MM.1S (cell line): ENCODE data around the gene ZDHHC7.

Experiments used
- DNase-seq: peaks from one replicate; pipeline ENCODE4 v3.0.0-alpha.2; 2015
- H2AFZ ChIP-seq: fragments of 300-600 bp; sonication (generic); 2 replicates; pipeline ENCODE4 v1.6.0; 2016; ENCODE audit warnings: antibody characterized with exemption, low read length
- H3F3A ChIP-seq: fragments of 300-600 bp; sonication (generic); 2 replicates; pipeline ENCODE4 v1.6.1; 2016; ENCODE audit warnings: mild to moderate bottlenecking, antibody characterized with exemption, low read length, moderate library complexity, mixed read lengths; ENCODE audit not compliant: insufficient read depth
- H3K27ac ChIP-seq: fragments of 300-600 bp; sonication (generic); 2 replicates; pipeline ENCODE4 v1.5.1; 2016; ENCODE audit warnings: mild to moderate bottlenecking, low read length
- H3K27me3 ChIP-seq: fragments of 300-600 bp; sonication (generic); replicated peaks from 2 replicates; pipeline ENCODE4 v1.6.0; 2016; ENCODE audit warnings: low read length; ENCODE audit not compliant: insufficient read depth
- H3K36me3 ChIP-seq: fragments of 300-600 bp; sonication (generic); replicated peaks from 2 replicates; pipeline ENCODE4 v1.6.1; 2016; ENCODE audit warnings: mild to moderate bottlenecking, low read length, mixed read lengths; ENCODE audit not compliant: insufficient read depth
- H3K4me1 ChIP-seq: fragments of 300-600 bp; sonication (generic); 2 replicates; pipeline ENCODE4 v1.6.1; 2016; ENCODE audit warnings: low read length, mixed read lengths
- H3K4me2 ChIP-seq: fragments of 300-600 bp; sonication (generic); 2 replicates; pipeline ENCODE4 v1.6.0; 2016; ENCODE audit warnings: low read depth, low read length
- H3K4me3 ChIP-seq: fragments of 300-600 bp; sonication (generic); 2 replicates; pipeline ENCODE4 v1.5.1; 2016; ENCODE audit warnings: low read length, mixed read lengths
- H3K79me2 ChIP-seq: fragments of 300-600 bp; sonication (generic); 2 replicates; pipeline ENCODE4 v1.6.1; 2016; ENCODE audit warnings: mixed run types, low read length, mixed read lengths
- H3K9ac ChIP-seq: fragments of 300-600 bp; sonication (generic); 2 replicates; pipeline ENCODE4 v1.6.1; 2016; ENCODE audit warnings: low read length, mixed read lengths
- H3K9me2 ChIP-seq: fragments of 300-600 bp; sonication (generic); replicated peaks from 2 replicates; pipeline ENCODE4 v1.6.1; 2016; ENCODE audit warnings: mild to moderate bottlenecking, low read length, mixed read lengths; ENCODE audit not compliant: insufficient read depth
- H3K9me3 ChIP-seq: fragments of 300-600 bp; sonication (generic); replicated peaks from 2 replicates; pipeline ENCODE4 v1.6.1; 2016; ENCODE audit warnings: mild to moderate bottlenecking, low read length, mixed read lengths; ENCODE audit not compliant: insufficient read depth
- H4K20me1 ChIP-seq: fragments of 300-600 bp; sonication (generic); 2 replicates; pipeline ENCODE4 v1.6.1; 2016; ENCODE audit warnings: mild to moderate bottlenecking, low read length, moderate library complexity, mixed read lengths; ENCODE audit not compliant: insufficient read depth
- CTCF ChIP-seq: fragments of 300-600 bp; sonication (generic); IDR thresholded peaks from 2 replicates; pipeline ENCODE4 v1.5.1; 2016; ENCODE audit warnings: antibody characterized with exemption, low read length, mixed read lengths
- EZH2 ChIP-seq: fragments of 300-600 bp; sonication (generic); optimal IDR thresholded peaks from 2 replicates; pipeline ENCODE3; 2017; ENCODE audit warnings: low read depth, mild to moderate bottlenecking, antibody characterized with exemption, low read length, mixed read lengths
- EZH2phosphoT487 ChIP-seq: fragments of 300-600 bp; sonication (generic); IDR thresholded peaks from 2 replicates; pipeline ENCODE4 v1.6.1; 2018; ENCODE audit warnings: antibody characterized with exemption, low read length

The ZDHHC7 gene

DNA sequence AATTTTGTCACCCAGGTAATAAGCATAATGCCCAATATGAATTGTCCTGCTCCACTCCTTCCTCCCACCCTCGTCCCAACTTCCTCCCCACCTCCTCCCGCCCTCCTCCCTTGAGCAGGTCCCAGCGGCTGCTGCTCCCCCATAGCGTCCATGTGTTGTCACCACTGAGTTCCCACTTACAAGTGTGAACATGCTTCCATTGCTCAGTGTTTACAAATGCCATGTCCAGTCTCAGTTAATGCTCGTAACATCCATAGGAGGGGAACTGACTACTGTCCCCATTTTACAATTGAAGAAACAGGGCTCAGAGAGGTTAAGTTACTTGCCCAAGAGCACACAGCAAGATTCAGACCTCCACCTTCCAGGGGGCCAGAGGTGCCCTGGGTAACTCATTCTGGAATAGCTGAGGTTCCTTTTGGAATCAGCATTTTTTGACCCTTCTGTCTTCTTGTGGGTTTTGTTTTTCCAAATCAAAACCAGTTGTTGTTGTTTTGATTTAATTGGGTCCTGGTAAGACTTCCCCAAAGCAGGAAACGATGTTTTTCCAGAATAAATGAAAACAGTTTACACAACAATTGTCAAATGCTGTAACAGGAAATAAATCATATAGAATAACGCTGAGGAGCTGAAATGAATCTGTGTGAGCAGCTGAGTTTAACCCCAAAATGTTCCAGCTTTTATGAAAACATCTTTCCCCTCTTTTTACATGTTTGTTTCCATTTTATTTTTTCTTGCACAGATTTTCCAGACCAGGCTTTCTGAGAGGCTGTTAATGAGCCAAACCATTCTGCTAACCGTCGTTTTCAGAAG, 73.9 kb downstream of the ZDHHC7 start:
- H3K79me2 ChIP-seq, result no peaks in the 10 kb centered on the region
- no peak overlapping the region for H3K4me3 ChIP-seq
- no peaks in the 10 kb centered on the region for H3K9me2 ChIP-seq
- H3K36me3 ChIP-seq, result no peaks in the 10 kb centered on the region
- H3K4me2 ChIP-seq, result no peak overlapping the region
- H3K27me3 ChIP-seq, result peaks cover 60% of the 10 kb centered on the region
- H3K9ac ChIP-seq, result no peak overlapping the region
- no peaks in the 10 kb centered on the region for H3K9me3 ChIP-seq
- no peaks in the 10 kb centered on the region for H3K4me1 ChIP-seq
- H2AFZ ChIP-seq, result no peak overlapping the region
- DNase-seq, result no peak
- H3F3A ChIP-seq, result no peaks in the 10 kb centered on the region
- H4K20me1 ChIP-seq, result no peaks in the 10 kb centered on the region
- TF ChIP-seq EZH2phosphoT487 (no peak), CTCF (no peak), EZH2 (no peak)
- no peak overlapping the region for H3K27ac ChIP-seq

DNA sequence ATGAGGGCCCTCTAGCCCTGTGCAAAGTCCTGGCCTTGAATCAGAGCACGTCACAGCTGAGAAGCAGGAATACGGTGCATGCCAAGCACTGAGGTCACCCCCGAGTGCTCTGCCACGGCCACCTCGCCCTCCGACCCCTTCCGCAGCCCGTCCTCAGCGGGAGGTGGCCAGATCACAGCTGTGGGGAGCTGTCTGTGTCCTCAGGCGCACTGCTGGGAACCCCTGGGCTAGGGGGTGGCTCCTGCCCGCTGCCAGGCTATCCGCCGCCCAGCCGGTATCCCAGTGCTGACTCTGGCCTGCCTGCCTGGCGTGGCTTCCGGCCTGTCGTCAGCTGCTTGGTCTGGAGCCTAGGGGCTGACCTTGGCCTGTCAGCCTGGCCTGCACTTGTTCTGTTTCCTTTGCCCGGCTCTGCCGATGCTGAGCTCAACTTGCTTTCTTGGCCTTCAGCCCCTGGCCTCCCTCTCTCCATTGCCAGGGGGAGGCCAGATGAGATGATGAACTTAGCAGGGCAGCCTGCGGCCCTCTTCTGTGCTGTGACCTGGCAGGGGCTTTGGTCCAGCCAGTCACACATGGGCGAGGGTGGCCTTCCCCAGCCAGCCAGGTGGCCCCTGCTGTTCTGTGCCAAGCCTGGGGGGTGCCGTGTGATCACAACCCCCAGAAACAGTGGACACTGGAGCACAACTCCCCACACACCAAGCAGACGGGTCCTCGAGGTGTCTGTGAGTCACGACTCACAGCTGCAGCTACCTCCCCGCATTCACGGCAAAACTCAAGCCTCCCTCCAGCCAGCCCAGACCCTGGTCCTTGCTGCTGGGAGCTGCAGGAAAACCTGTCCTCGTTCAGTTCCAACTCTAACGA, 77.3 kb downstream of the ZDHHC7 start:
- Histone ChIP-seq H3F3A (no peaks in the 10 kb centered on the region), H3K27ac (no peak overlapping the region), H2AFZ (no peak overlapping the region), H3K9me2 (no peaks in the 10 kb centered on the region), H3K9ac (no peak overlapping the region), H3K79me2 (no peaks in the 10 kb centered on the region), H3K4me3 (no peak overlapping the region), H3K27me3 (peaks cover 49% of the 10 kb centered on the region), H3K9me3 (no peaks in the 10 kb centered on the region), H3K36me3 (no peaks in the 10 kb centered on the region), H3K4me1 (no peaks in the 10 kb centered on the region), H4K20me1 (no peaks in the 10 kb centered on the region), H3K4me2 (no peak overlapping the region)
- no peak for DNase-seq
- TF ChIP-seq EZH2phosphoT487, result no peak

DNA sequence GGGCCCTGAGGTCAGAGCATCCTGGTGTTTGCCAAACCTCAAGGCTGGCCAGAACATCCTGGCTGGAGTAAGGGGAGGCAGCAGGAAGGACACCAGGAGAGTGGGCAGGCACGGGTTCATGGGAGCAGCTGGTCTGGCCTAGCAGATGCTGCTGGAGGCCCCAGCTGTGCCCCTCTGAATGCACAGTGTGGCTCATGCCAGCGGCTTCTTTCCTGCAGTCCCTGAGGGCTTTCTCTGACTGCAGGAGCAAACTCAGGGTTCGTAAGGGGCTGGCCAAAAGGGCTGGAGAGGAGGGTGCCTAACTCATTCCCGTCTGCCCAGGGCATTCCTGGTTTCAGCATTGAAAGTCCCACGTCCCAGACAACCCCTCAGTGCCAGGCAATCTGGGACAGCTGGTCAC, 78.7 kb downstream of the ZDHHC7 start:
- Histone ChIP-seq H2AFZ (no peak overlapping the region), H3K36me3 (no peaks in the 10 kb centered on the region), H3K27ac (no peak overlapping the region), H3K9ac (no peak overlapping the region), H3K27me3 (peaks cover 53% of the 10 kb centered on the region), H3K4me3 (no peak overlapping the region), H3K79me2 (no peaks in the 10 kb centered on the region), H3K9me2 (no peaks in the 10 kb centered on the region), H3K4me1 (no peaks in the 10 kb centered on the region), H3K4me2 (no peak overlapping the region), H4K20me1 (no peaks in the 10 kb centered on the region), H3K9me3 (no peaks in the 10 kb centered on the region), H3F3A (no peaks in the 10 kb centered on the region)
- TF ChIP-seq EZH2 (no peak), CTCF (no peak), EZH2phosphoT487 (no peak)
- DNase-seq, result no peak
